COLO668 (cell line): ENCODE data around the gene DYDC1.
"Not testable (repeated sequence)": the region's sequence is repeated elsewhere in the genome, so short reads cannot be mapped to it uniquely, and the experiment has no call there.

Experiments used
- DNase-seq: peaks from one replicate; lab custom pipeline; 2025; ENCODE audit not compliant: unreplicated experiment; lab: John Stamatoyannopoulos, UW

Gene DYDC1

DNA sequence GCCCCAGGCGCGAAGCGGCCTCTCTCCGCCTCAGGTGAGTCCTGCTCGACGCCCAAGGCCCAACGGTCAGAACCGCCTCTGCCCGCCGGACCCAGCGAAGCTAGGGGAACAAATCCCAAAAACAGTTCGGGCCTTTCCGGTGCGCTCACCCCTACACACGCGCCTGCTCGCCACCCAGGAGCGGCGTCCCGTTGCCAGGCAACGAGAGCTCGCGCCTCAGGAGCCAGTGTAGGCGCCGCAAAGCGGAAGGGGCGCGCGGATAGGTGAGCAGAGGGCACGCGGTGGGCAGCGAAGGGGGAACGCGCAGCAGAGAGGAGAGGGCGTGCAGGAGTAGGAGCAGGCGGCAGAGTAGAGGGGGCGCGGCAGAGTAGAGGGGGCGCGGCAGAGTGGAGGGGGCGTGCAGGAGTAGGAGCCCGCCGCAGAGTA is at the start of gene DYDC1, which contains the start of gene DYDC2:
DYDC1 (minus strand) TSS at position 193 of the 426 bp plus-strand sequence. CDS start 4,154 bp downstream, outside the sequence.
DYDC2 (plus strand) TSS at position 219 of the 426 bp plus-strand sequence. CDS start 5,663 bp downstream, outside the sequence.
- DNase-seq: peak; percentile 78

DNA sequence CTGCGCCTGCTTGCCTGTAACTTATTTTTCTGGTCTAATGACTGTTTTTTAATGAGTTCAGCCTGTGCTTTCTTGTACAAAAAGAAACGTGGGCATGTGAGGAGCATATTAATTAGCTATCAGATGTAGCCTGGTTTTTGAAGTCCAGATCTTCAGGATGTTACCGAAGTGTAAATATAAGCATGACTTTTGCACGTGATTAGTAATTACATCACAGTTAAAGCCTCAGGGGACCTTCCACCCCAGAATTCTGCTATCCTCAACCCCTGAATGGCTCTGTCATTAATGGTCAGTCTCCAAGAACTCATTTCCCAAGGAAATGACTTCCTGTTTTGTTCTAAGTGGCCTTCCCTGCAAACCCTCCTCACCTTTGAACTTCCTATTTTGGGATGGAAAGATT is 49.6 kb upstream of the DYDC1 start:
- no peak for DNase-seq

DNA sequence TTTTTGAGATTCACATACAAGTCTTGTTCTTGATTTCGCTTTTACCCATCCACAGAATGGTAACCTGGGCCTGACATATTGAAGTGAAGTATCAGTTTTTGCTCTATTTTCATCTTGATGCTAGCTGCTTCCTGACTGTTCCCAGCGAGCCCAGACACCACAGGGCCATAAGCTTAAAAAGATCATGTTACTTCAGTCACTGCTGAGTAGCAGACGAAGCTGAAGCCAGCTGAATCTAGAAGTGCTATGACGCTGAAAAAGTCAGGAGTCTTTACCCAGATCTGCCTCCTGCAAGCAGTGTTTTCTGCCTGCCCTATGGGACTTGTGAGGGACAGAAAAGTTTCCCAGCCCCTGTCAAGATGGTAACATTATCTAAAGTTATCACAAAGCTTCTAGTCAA is 49.1 kb upstream of the DYDC1 start:
- peak; percentile 9 for DNase-seq

DNA sequence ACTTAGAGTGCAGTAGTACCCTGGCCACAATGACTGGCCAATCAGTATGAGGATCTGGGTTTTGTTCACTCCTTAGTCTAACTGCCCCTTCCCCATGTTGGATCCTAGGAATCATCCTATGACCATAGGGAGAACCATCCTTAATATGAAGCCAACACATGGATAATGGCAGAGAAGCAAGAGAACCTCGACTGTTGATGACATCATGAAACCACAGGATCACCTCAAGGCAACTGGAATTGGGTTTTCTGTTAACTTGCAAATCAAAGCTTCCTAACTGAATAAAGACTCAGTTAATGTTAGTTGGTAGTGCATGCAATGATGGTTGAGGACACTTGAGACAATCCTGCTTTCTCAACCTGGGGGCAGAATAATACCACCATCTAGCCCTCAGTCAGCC is 48.5 kb upstream of the DYDC1 start:
- DNase-seq: no peak

DNA sequence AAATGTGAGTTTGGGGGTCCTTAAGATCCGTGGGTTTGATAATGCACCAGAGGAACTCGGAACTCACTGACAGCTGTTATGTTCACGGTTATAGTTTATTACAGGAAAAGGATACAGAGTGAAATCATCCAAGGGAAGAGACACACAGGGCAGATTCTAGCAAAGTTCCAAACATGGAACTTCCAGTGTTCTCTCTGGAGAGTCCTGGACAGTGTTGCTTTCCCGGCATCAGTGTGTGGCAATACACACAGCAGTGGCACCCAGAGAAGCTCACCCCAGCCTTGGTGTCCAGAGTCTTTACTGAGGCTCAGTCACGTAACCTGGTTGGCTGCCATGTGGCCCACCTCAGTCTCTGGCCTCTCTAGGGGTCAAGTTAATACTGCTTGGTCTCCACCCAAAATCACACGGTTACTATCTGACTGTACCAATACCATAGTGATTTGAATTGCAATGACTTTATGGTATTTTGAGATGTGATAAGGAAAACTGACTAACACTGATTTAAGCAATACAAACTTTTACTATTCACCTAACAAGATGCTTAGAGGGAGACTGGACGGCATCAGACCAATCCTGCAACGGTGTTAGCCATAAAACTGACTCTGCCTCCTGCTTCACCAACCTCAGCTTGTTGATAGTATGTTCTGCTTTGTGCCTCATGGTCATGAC is 43.7 kb upstream of the DYDC1 start:
- no peak for DNase-seq

DNA sequence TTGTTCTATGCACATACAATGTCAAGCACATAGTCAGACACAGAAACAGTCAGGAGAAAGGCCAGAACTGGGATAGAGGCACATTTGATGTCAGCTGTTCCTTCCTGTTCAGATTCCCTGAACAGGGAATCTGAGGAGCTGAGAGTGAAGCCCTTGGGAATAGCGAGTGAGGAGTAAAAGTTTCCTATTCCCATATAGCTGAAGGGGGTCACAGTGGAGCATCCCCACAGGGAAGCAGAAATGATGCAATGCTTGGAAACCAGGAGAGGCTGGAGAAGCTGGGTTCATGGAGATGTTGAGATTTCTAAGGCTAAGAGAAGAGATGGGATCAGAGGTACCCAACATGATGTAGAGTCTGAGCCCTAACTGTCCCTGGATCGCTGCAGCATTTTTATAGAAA is 40.5 kb upstream of the DYDC1 start:
- DNase-seq: no peak

DNA sequence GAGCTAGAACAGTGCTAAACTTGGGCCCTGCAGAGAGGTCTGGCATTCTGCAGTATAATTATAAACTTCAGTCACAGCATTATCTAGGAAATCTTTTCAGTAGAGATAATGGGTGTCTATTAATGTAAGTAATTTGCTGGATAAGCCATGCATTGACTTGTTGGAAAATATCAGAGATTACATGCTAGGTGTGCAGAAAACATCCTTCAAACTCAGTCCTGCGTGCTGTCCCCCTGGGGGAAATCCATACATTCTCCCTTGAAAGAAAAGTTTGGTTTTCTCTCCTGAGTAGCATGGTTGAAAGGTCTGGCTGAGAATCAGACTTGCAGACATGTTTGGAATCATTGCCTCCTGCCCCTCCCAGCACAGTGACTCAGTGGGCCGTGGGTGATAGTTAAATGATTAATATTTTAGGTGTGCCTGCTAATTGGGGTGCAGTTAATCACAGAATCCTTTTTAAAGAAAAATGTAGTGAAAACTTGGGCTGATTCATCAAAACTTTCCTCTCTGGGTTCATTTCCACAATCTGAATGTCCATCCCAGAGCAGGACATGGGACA is 37.9 kb upstream of the DYDC1 start:
- DNase-seq: no peak

DNA sequence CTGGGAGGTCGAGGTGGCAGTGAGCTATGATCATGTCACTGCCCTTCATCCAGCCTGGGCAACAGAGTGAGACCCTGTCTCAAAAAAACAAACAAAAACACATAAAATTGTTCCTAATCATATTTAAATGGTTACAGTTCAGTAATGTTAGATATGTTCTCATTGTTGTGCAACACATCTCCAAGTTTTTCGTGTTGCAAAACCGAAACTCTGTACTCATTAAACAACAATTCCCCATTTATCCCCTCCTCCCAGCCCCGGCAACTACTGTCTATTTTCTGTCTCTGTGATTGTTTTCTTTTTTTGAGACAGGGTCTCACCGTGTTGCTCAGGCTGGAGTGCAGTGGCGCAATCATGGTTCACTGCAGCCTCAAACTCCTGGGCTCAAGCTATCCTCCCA is 35.7 kb upstream of the DYDC1 start:
- DNase-seq: no peak

DNA sequence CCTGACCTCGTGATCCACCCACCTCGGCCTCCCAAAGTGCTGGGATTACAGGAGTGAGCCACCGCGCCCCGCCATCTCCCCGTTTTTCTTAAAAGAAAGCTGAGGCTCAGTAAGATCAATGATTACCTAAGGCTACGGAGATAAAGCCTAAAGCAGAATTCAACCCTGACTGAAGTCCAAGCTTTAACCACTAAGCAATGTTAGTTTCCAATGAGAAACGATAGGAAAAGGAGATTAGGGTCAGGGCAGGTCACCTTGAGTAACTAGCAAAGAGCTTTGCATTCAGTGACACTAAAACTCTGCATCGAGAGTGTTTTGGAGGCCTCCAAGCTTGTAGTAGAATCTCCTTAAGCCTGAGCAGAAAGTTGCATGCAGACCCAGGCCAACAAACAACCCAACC is 34.2 kb upstream of the DYDC1 start:
- DNase-seq: no peak

DNA sequence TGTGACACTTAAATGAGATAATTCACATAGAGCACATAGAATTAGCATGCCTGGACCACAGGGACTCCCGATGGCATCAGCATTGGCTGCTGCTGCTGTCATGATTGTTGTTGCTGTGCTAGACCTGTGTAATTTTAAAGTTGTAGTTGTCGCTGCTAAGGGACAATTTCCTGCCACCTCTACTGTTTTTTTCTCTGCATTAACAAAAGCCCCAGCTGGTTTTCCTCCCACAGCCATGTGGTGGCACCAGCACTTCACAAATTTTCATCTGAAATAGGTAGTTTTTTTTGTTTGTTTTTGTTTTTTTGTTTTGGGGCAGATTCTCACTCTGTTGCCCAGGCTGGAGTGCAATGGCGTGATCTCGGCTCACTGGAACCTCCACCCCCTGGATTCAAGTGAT is 26.4 kb upstream of the DYDC1 start:
- peak; percentile 9 for DNase-seq

DNA sequence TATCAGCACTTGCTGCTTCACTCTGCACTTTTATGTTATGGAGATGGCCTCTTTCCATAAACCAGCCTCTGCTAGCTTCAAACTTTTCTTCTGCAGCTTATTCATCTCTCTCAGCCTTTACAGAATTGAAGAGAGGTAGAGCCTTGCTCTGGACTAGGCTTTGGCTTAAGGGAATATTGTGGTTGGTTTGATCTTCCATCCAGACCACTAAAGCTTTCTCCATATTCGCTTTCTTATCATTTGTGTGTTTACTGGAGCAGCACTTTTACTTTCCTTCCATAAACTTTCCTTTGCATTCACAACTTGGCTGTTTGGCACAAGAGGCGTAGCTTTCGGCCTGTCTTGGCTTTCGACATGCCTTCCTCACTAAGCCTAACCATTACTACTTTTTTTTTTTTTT is 23.6 kb upstream of the DYDC1 start:
- DNase-seq: no peak

DNA sequence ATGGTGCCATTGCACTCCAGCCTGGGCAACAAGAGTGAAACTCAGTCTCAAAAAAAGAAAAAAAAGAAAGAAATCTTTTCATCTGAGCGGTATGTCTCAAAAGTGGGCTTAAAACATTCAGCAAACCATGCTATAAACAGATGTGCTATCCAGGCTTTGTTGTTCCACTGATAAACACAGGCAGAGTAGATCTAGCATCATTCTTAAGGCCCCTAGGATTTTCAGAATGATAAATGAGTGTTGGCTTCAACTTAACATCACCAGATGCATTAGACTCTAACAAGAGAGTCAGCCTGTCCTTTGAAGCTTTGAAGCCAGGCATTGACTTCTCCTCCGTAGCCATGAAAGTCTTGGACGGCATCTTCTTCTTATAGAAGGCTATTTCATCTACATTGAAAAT is 23.1 kb upstream of the DYDC1 start:
- DNase-seq: no peak

DNA sequence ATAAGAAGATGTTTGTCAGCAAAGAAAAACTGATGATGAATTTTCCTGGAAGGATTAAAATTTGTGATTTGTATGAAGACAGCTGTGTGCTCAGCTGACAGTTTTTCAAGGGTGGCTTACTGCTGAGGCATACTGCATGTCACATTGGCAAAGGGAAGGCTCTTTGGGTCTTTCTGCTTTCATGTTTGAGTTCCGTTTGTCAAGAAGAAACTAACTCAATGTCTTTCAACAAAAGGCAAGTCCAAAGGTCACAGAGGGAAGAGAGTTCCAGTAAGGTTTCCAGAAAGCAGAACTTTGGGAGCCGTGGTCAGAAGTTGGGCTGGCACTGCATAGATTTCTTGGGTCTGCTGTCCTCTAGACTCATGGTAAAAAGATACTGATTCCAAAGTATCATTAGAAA is 16.9 kb upstream of the DYDC1 start:
- no peak for DNase-seq

DNA sequence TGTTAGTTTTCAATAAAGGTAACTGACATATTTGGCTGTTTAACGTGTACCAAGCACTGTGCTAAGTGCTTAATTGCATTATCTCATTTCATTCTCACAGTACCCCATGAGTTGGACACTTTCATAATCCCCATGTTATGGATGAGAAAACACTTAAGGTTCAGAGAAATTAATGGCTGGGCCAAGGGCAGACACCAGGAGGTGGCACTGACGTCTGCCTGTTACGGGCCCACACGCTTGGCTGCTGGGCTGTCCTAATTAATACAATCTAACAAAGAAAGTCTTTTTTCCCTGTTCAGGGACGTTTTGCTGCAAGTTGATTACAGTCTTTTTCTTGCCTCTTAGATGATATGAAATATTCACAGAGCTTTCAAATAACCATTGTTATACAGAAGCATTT is 16.1 kb upstream of the DYDC1 start:
- no peak for DNase-seq

DNA sequence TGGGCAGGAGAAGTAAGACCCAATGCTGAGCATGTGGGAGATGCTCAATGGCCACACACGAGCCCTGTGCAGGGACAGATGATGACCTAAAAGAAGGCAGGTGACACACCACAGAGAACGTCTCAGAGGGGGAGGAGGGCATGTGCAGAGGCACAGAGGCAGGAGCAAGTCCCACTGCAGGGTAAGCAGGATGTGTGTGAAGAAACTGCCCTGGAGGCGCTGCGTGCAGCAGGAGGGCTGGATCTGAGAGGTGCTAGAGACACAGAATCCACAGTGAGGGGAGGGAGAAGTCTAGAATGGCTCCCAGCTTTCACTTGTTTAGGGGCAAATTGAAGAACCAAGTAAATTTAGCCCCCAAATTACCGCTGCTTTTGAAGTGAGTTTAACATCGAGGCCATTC is 14.9 kb upstream of the DYDC1 start:
- DNase-seq: no peak

DNA sequence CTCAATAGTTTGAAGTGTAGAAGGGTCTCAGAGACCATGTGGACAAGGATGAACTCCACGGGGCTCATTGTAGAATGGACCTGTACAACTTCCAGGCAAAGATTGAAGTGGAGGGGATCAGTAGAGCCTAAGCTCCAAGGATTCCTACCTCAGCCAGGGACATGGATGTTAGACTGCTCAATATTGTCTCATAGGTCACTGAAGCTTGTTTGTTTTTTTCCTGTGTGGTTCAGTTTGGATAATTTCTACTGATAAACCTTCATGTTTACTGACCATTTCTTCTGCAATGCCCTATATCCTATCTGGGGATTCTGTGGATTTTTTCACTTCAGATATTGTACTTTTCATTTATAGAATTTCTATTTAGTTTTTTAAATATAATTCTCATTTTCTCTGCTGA is 9.0 kb upstream of the DYDC1 start:
- no peak for DNase-seq

DNA sequence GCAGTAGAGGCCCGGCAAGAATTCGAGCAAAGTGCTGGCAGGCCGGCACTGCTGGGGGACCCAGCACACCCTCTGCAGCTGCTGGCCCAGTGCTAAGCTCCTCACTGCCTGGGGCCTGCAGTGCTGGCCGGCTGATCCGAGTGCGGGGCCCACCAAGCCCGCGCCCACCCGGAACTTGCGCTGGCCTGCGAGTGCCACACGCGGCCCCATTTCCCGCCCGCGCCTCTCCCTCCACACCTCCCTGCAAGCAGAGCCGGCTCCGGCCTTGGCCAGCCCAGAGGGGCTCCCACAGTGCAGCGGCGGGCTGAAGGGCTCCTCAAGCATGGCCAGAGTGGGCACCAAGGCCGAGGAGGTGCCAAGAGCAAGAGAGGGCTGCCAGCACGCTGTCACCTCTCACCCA is 3.1 kb upstream of the DYDC1 start:
- DNase-seq: no peak

DNA sequence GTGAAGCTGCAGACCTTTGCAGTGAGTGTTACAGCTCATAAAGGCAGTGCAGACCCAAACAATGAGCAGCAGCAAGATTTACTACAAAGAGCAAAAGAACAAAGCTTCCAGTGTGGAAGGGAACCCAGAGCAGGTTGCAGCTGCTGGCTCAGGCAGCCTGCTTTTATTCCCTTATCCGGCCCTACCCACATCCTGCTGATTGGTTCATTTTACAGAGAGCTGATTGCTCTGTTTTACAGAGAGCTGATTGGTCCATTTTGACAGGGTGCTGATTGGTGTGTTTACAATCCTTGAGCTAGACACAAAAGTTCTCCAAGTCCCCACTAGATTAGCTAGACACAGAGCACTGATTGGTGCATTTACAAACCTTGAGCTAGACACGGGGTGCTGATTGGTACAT is 2.4 kb upstream of the DYDC1 start:
- DNase-seq: not testable (repeated sequence)

DNA sequence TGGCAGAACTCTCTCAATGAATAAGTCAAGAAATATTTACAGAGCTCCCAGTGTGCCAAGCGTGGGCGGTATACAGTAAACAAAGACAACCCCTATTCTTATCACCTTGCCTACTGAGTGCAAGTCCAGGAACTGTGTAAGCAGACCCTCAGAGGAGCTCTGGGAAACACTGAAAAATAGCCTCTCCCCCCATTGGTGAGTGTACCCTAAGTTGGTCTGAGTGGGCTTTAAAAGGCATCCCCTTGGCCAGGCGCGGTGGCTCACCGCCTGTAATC is 1.2 kb upstream of the DYDC1 start:
- DNase-seq: no peak

DNA sequence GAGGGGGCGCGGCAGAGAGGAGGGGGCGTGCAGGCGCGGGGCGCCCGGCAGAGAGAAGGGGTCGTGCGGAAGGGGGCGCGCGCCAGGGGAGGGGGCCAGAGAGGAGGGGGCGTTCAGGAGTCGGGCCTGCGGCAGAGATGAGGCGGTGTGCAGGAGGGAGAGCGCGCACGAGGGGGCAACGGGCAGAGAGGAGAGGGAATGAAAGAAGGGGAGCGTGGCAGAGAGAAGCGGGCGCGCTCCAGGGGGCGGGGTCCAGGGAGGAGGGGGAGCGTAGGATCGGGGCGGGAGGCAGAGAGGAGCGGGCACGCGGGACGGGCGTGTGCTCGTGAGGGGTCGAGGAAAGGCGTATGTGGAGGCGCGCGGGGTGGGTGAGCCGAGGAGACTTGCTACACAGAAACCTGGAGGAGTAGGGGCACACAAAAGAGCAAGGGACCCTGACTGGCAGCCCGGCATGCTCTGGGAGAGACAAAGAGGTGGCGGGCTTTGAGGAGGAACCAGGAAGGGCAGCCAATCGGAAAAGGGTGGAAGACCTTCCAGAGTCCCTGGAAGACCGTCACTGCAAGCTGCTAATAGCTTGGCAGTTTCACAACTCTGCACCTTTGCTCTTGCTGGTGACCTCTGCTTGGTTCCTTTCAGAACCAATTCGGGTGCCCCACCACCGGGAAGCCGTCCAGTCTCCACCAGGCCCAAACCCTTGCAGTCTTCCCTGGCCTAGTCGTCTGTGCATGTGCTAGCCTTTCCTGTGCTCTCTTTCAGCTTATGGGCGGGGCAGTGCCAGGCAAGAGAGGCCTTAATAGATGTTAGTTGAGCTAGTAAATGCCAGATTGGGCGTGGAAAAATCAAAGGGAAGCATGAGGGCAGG is 665 bp upstream of the DYDC1 start:
- DNase-seq: peak; percentile 48

DNA sequence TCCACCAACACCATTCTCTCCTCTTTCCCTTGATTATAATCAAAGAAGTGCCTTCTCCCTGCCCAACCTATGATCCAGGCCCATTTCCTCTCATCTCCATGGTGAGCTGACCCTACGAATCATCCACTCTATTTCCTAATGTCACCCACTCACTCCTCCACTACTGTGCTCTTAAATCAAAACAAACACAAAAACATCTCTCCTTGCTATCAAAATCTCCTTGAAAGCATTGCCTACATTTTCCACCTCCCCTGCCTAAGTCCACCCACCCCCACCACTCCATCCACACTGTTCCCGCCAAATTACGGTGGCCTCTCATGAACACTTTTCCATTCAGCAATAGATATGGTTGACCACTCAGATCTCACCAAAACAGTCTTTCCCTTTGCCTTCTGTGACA is 5.3 kb downstream of the DYDC1 start:
- no peak for DNase-seq

DNA sequence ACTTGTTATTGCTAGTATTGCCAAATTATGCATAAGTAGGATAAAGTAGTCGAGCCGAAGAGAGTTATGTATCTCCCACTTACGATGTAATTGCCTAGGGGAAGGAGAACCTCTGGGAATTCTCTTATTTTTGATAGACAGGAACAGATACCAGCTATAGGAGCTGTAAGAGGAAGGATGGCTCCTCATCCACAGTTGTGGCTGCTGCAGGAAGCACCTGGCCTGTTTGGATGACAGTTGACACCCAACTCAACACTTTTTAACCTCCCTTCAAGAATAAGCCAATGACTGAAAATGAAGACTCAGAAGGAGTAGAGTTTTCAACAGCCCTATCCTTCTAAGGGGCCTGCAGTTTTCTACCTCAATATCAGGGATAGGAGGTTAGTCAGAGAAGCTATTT is 6.3 kb downstream of the DYDC1 start:
- no peak for DNase-seq
